WTC11 (cell line): ENCODE measurements around the gene TMEM128.
"Not testable (repeated sequence)": the region's sequence is repeated elsewhere in the genome, so short reads cannot be mapped to it uniquely, and the experiment has no call there.

Experiments
- KAT7 ChIP-seq: sonication (generic); formaldehyde crosslinking; IDR thresholded peaks from 2 replicates; pipeline ENCODE4 v1.8.1; 2023; ENCODE audit warnings: missing genetic modification reagents, mild to moderate bottlenecking, borderline replicate concordance
- TF ChIP-seq, protein P1 (sequence below): sonication (generic); formaldehyde crosslinking; IDR thresholded peaks from 2 replicates; pipeline ENCODE4 v1.8.1; 2022; ENCODE audit warnings: missing genetic modification reagents, borderline replicate concordance

DNA sequence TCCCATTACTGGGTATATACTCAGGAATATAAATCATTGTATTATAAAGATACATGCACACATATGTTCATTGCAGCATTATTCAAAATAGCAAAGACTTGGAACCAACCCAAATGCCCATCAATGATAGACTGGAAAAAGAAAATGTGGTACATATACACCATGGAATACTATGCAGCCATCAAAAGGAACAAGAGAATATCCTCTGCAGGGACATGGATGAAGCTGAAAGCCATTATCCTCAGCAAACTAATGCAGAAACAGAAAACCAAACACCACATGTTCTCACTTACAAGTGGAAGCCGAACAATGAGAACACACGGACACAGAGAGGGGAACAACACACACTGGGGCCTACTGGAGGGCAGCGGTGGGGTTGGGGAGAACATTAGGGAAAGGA, 9.7 kb upstream of the TMEM128 start:
- TF ChIP-seq KAT7 (CRISPR knock-in tag): not testable (repeated sequence)
- TF ChIP-seq, protein P1, sequence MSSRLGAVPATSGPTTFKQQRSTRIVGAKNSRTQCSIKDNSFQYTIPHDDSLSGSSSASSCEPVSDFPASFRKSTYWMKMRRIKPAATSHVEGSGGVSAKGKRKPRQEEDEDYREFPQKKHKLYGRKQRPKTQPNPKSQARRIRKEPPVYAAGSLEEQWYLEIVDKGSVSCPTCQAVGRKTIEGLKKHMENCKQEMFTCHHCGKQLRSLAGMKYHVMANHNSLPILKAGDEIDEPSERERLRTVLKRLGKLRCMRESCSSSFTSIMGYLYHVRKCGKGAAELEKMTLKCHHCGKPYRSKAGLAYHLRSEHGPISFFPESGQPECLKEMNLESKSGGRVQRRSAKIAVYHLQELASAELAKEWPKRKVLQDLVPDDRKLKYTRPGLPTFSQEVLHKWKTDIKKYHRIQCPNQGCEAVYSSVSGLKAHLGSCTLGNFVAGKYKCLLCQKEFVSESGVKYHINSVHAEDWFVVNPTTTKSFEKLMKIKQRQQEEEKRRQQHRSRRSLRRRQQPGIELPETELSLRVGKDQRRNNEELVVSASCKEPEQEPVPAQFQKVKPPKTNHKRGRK: not testable (repeated sequence)
